Measurements from ENCODE around the gene ING4. TPM values are rescaled to one million over a fixed set of nuclear protein-coding genes. Genes with fewer than 3 reads are reported as not detected.

The ING4 gene
- total and polyA plus RNA-seq, 2 of the 13 experiments (the other 11 are each of a cell fraction or from before 2014, with no cell fraction given): 14.4 to 32.4 TPM

DNA sequence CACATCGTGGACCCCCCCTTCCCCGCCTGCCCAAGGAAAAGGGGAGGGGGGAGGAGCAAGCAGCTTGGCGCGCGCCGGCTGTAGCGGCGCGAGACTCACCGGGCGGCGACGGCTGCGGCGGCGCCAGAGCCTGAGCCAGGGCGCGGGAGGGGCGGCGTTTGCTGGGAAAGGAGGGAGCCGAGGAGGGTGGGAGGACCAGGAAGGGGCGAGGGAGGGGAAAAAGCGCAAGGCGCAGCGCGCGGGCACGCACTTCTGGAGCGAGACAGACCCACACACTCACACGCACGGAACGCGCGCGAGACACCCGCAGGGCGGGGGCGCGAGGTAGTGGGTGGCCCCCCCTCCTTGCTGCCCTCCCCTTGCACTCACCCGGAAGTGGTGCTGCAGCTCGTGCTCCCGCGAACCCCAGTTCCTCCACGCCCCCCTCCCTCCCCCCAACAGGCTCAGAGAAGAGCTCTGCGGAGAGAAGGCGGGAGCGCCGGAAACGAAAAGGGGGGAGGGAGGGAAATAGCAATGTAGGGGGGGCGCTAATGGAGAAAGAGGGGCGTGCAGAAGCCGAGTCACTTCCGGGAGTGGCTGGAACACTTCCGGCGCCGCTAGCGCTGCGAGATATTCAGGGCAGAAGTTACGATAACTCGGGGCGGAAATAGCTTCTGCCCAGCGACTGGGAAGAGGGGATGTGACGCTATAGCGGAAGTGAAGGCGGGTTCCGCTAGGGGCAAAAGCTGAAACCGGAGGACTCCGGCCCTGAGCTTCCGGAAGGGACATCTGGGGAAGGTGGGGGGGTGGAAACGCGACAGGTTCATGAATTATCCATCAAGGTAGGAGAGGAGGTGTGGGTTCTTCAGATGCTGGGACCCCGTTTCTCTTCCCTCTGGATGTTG lies 26.3 kb upstream of the ING4 start, which contains the start of gene ZNF384 (continued):
- no peak for TF ChIP-seq ZNF646 (CRISPR knock-in tag; IDR thresholded peaks at IDR 0.05)
- TF ChIP-seq DRAP1 (CRISPR knock-in tag; IDR thresholded peaks at IDR 0.05): peak; percentile 45; the same call in 1 of the 2 replicates
- TF ChIP-seq JUN (CRISPR knock-in tag; IDR thresholded peaks at IDR 0.05): no peak
- no peak for TF ChIP-seq CBX2 (IDR thresholded peaks at IDR 0.05; ENCODE audit: low read depth, low read length)
- TF ChIP-seq CBX2 (CRISPR knock-in tag; IDR thresholded peaks at IDR 0.05; ENCODE audit: low read depth): no peak
- TF ChIP-seq ZNF274 (CRISPR knock-in tag; IDR thresholded peaks at IDR 0.05): 0 out of 2 replicates have a peak, but pooled peaks have one; percentile 10
- no peak; the same call in 1 of the 2 replicates for TF ChIP-seq ZMYM2 (CRISPR knock-in tag; IDR thresholded peaks at IDR 0.05)
- no peak for TF ChIP-seq SP1 (IDR thresholded peaks at IDR 0.05)
- TF ChIP-seq SP1 (CRISPR knock-in tag; IDR thresholded peaks at IDR 0.05): no peak
- no peak for TF ChIP-seq ZNF33B (CRISPR knock-in tag; IDR thresholded peaks at IDR 0.05)
- TF ChIP-seq CENPBD1 (CRISPR knock-in tag; IDR thresholded peaks at IDR 0.05; ENCODE audit: borderline replicate concordance, low read depth): no peak
- TF ChIP-seq ZNF749 (CRISPR knock-in tag; IDR thresholded peaks at IDR 0.05; ENCODE audit: borderline replicate concordance): peak; percentile 57; the same call in 1 of the 2 replicates
- TF ChIP-seq, protein P1, sequence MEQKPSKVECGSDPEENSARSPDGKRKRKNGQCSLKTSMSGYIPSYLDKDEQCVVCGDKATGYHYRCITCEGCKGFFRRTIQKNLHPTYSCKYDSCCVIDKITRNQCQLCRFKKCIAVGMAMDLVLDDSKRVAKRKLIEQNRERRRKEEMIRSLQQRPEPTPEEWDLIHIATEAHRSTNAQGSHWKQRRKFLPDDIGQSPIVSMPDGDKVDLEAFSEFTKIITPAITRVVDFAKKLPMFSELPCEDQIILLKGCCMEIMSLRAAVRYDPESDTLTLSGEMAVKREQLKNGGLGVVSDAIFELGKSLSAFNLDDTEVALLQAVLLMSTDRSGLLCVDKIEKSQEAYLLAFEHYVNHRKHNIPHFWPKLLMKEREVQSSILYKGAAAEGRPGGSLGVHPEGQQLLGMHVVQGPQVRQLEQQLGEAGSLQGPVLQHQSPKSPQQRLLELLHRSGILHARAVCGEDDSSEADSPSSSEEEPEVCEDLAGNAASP (CRISPR knock-in tag; IDR thresholded peaks at IDR 0.05; ENCODE audit: borderline replicate concordance): no peak
- TF ChIP-seq, protein P2, sequence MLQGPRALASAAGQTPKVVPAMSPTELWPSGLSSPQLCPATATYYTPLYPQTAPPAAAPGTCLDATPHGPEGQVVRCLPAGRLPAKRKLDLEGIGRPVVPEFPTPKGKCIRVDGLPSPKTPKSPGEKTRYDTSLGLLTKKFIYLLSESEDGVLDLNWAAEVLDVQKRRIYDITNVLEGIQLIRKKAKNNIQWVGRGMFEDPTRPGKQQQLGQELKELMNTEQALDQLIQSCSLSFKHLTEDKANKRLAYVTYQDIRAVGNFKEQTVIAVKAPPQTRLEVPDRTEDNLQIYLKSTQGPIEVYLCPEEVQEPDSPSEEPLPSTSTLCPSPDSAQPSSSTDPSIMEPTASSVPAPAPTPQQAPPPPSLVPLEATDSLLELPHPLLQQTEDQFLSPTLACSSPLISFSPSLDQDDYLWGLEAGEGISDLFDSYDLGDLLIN (CRISPR knock-in tag; IDR thresholded peaks at IDR 0.05; ENCODE audit: borderline replicate concordance): no peak
- TF ChIP-seq FOXK1 (CRISPR knock-in tag; IDR thresholded peaks at IDR 0.05; ENCODE audit: borderline replicate concordance, low read depth): peak; percentile 69; the same call in 1 of the 2 replicates
